GM23338 (cell line): ENCODE measurements around the gene UNC13C.

Experiments used
- CREB1 ChIP-seq: fragments of 250-450 bp; sonication (Bioruptor Pico); IDR thresholded peaks from 2 replicates; pipeline ENCODE4 v1.5.0; 2020; ENCODE audit warnings: low read depth, mild to moderate bottlenecking, moderate library complexity
- EZH2 ChIP-seq: fragments of 200-600 bp; sonication (generic); IDR thresholded peaks from one replicate; pipeline ENCODE4 v1.8.0; 2017; ENCODE audit warnings: antibody characterized with exemption, mild to moderate bottlenecking, low read depth; ENCODE audit not compliant: unreplicated experiment
- EZH2phosphoT487 ChIP-seq: fragments of 200-600 bp; sonication (generic); IDR thresholded peaks from one replicate; pipeline ENCODE4 v1.8.1; 2018; ENCODE audit warnings: antibody characterized with exemption; ENCODE audit not compliant: unreplicated experiment
- JUNB ChIP-seq: IDR thresholded peaks from one replicate; pipeline ENCODE4 v1.6.1; 2016; ENCODE audit warnings: antibody characterized with exemption; ENCODE audit not compliant: unreplicated experiment
- NANOG ChIP-seq: IDR thresholded peaks from 2 replicates; pipeline ENCODE4 v1.6.1; 2016; ENCODE audit warnings: antibody characterized with exemption, borderline replicate concordance
- POLR2AphosphoS5 ChIP-seq: IDR thresholded peaks from 2 replicates; pipeline ENCODE4 v1.6.1; 2016; ENCODE audit warnings: antibody characterized with exemption, low read depth
- STAT1 ChIP-seq: IDR thresholded peaks from one replicate; pipeline ENCODE4 v1.6.1; 2016; ENCODE audit warnings: antibody characterized with exemption; ENCODE audit not compliant: unreplicated experiment
- ZNF114 ChIP-seq: fragments of 250-450 bp; sonication (Bioruptor Pico); IDR thresholded peaks from 2 replicates; pipeline ENCODE4 v1.5.0; 2020; ENCODE audit warnings: mild to moderate bottlenecking, moderate library complexity
- ZNF331 ChIP-seq: fragments of 250-450 bp; sonication (Bioruptor Pico); IDR thresholded peaks from 2 replicates; pipeline ENCODE4 v1.5.0; 2020; ENCODE audit warnings: low read depth, mild to moderate bottlenecking, moderate library complexity
- TF ChIP-seq, protein P1 (sequence below), 2 experiments: fragments of 200-600 bp in 1 of 2; sonication (generic) in 1 of 2; conservative IDR thresholded peaks; 2 replicates each; pipeline versions ENCODE4 v1.5.1 to v1.6.1; 2016 to 2017; ENCODE audit warnings: antibody characterized with exemption in 2 of 2, low read depth in 2 of 2, mild to moderate bottlenecking in 2 of 2, moderate library complexity in 1 of 2
- TF ChIP-seq, protein P2 (sequence below): IDR thresholded peaks from one replicate; pipeline ENCODE4 v1.6.1; 2018; ENCODE audit warnings: antibody characterized with exemption; ENCODE audit not compliant: unreplicated experiment
- TF ChIP-seq, protein P3 (sequence below): IDR thresholded peaks from 2 replicates; pipeline ENCODE4 v1.6.1; 2016; ENCODE audit warnings: antibody characterized with exemption
- TF ChIP-seq, protein P4 (sequence below): fragments of 250-450 bp; sonication (Bioruptor Pico); IDR thresholded peaks from 2 replicates; pipeline ENCODE4 v1.5.0; 2020; ENCODE audit warnings: mild to moderate bottlenecking, moderate library complexity

DNA sequence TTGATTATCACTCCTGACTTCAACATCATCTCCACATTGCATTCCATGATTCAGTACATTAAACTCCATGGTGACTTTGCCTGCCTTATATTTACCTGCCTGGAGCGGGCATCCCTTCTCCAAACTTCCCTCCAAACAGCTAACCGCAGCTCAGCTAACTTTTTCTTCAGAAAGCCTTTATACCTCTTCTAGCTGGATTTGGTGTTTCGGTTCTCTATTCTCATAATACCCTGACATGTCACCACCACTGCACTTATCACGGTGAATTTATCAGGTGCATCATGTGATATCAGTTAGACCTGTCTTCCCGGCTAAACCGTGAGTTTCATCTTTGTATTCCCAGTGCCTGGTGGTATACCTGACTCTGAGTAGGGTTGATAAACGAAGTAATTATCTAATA, 367.6 kb downstream of the UNC13C start:
- TF ChIP-seq POLR2AphosphoS5, result no peak
- TF ChIP-seq EZH2, result no peak
- TF ChIP-seq JUNB, result no peak
- TF ChIP-seq, protein P1, sequence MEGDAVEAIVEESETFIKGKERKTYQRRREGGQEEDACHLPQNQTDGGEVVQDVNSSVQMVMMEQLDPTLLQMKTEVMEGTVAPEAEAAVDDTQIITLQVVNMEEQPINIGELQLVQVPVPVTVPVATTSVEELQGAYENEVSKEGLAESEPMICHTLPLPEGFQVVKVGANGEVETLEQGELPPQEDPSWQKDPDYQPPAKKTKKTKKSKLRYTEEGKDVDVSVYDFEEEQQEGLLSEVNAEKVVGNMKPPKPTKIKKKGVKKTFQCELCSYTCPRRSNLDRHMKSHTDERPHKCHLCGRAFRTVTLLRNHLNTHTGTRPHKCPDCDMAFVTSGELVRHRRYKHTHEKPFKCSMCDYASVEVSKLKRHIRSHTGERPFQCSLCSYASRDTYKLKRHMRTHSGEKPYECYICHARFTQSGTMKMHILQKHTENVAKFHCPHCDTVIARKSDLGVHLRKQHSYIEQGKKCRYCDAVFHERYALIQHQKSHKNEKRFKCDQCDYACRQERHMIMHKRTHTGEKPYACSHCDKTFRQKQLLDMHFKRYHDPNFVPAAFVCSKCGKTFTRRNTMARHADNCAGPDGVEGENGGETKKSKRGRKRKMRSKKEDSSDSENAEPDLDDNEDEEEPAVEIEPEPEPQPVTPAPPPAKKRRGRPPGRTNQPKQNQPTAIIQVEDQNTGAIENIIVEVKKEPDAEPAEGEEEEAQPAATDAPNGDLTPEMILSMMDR (conservative IDR thresholded peaks at IDR 0.05; ENCODE audit: low read depth in 2 of 2), result no peak
- no peak for TF ChIP-seq EZH2phosphoT487
- no peak for TF ChIP-seq ZNF114 (CRISPR knock-in tag)
- no peak for TF ChIP-seq CREB1 (CRISPR knock-in tag)
- TF ChIP-seq, protein P2, sequence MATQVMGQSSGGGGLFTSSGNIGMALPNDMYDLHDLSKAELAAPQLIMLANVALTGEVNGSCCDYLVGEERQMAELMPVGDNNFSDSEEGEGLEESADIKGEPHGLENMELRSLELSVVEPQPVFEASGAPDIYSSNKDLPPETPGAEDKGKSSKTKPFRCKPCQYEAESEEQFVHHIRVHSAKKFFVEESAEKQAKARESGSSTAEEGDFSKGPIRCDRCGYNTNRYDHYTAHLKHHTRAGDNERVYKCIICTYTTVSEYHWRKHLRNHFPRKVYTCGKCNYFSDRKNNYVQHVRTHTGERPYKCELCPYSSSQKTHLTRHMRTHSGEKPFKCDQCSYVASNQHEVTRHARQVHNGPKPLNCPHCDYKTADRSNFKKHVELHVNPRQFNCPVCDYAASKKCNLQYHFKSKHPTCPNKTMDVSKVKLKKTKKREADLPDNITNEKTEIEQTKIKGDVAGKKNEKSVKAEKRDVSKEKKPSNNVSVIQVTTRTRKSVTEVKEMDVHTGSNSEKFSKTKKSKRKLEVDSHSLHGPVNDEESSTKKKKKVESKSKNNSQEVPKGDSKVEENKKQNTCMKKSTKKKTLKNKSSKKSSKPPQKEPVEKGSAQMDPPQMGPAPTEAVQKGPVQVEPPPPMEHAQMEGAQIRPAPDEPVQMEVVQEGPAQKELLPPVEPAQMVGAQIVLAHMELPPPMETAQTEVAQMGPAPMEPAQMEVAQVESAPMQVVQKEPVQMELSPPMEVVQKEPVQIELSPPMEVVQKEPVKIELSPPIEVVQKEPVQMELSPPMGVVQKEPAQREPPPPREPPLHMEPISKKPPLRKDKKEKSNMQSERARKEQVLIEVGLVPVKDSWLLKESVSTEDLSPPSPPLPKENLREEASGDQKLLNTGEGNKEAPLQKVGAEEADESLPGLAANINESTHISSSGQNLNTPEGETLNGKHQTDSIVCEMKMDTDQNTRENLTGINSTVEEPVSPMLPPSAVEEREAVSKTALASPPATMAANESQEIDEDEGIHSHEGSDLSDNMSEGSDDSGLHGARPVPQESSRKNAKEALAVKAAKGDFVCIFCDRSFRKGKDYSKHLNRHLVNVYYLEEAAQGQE, result no peak
- TF ChIP-seq ZNF331 (CRISPR knock-in tag), result no peak
- TF ChIP-seq, protein P3, sequence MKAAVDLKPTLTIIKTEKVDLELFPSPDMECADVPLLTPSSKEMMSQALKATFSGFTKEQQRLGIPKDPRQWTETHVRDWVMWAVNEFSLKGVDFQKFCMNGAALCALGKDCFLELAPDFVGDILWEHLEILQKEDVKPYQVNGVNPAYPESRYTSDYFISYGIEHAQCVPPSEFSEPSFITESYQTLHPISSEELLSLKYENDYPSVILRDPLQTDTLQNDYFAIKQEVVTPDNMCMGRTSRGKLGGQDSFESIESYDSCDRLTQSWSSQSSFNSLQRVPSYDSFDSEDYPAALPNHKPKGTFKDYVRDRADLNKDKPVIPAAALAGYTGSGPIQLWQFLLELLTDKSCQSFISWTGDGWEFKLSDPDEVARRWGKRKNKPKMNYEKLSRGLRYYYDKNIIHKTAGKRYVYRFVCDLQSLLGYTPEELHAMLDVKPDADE, result no peak
- no peak for TF ChIP-seq STAT1
- no peak for TF ChIP-seq NANOG
- TF ChIP-seq, protein P4, sequence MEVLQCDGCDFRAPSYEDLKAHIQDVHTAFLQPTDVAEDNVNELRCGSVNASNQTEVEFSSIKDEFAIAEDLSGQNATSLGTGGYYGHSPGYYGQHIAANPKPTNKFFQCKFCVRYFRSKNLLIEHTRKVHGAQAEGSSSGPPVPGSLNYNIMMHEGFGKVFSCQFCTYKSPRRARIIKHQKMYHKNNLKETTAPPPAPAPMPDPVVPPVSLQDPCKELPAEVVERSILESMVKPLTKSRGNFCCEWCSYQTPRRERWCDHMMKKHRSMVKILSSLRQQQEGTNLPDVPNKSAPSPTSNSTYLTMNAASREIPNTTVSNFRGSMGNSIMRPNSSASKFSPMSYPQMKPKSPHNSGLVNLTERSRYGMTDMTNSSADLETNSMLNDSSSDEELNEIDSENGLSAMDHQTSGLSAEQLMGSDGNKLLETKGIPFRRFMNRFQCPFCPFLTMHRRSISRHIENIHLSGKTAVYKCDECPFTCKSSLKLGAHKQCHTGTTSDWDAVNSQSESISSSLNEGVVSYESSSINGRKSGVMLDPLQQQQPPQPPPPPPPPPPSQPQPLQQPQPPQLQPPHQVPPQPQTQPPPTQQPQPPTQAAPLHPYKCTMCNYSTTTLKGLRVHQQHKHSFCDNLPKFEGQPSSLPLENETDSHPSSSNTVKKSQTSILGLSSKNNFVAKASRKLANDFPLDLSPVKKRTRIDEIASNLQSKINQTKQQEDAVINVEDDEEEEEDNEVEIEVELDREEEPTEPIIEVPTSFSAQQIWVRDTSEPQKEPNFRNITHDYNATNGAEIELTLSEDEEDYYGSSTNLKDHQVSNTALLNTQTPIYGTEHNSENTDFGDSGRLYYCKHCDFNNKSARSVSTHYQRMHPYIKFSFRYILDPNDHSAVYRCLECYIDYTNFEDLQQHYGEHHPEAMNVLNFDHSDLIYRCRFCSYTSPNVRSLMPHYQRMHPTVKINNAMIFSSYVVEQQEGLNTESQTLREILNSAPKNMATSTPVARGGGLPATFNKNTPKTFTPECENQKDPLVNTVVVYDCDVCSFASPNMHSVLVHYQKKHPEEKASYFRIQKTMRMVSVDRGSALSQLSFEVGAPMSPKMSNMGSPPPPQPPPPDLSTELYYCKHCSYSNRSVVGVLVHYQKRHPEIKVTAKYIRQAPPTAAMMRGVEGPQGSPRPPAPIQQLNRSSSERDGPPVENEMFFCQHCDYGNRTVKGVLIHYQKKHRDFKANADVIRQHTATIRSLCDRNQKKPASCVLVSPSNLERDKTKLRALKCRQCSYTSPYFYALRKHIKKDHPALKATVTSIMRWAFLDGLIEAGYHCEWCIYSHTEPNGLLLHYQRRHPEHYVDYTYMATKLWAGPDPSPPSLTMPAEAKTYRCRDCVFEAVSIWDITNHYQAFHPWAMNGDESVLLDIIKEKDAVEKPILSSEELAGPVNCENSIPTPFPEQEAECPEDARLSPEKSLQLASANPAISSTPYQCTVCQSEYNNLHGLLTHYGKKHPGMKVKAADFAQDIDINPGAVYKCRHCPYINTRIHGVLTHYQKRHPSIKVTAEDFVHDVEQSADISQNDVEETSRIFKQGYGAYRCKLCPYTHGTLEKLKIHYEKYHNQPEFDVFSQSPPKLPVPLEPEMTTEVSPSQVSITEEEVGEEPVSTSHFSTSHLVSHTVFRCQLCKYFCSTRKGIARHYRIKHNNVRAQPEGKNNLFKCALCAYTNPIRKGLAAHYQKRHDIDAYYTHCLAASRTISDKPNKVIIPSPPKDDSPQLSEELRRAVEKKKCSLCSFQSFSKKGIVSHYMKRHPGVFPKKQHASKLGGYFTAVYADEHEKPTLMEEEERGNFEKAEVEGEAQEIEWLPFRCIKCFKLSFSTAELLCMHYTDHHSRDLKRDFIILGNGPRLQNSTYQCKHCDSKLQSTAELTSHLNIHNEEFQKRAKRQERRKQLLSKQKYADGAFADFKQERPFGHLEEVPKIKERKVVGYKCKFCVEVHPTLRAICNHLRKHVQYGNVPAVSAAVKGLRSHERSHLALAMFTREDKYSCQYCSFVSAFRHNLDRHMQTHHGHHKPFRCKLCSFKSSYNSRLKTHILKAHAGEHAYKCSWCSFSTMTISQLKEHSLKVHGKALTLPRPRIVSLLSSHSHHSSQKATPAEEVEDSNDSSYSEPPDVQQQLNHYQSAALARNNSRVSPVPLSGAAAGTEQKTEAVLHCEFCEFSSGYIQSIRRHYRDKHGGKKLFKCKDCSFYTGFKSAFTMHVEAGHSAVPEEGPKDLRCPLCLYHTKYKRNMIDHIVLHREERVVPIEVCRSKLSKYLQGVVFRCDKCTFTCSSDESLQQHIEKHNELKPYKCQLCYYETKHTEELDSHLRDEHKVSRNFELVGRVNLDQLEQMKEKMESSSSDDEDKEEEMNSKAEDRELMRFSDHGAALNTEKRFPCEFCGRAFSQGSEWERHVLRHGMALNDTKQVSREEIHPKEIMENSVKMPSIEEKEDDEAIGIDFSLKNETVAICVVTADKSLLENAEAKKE (CRISPR knock-in tag), result no peak
